Nephron (organoid): Measurements from ENCODE around the gene SEC23B.

Experiments
- H3K27ac Mint-ChIP-seq, 3 experiments: 2 replicates each; pipeline ENCODE4 v1.8.0; 2020; ENCODE audit warnings: mixed read lengths in 3 of 3, mild to moderate bottlenecking in 2 of 3, moderate library complexity in 1 of 3
- H3K27me3 Mint-ChIP-seq: 2 replicates; pipeline ENCODE4 v1.8.0; 2021; ENCODE audit warnings: low read depth, mild to moderate bottlenecking, moderate library complexity, mixed read lengths
- H3K36me3 Mint-ChIP-seq: 2 replicates; pipeline ENCODE4 v1.8.0; 2020; ENCODE audit warnings: low read depth, mixed read lengths
- H3K4me1 Mint-ChIP-seq: 2 replicates; pipeline ENCODE4 v1.8.0; 2020; ENCODE audit warnings: mixed read lengths
- H3K4me3 Mint-ChIP-seq, 3 experiments: 2 replicates each; pipeline ENCODE4 v1.8.0; 2020; ENCODE audit warnings: mild to moderate bottlenecking in 3 of 3, mixed read lengths in 3 of 3, moderate library complexity in 2 of 3
- H3K9me3 Mint-ChIP-seq: 2 replicates; pipeline ENCODE4 v1.8.0; 2020; ENCODE audit warnings: mixed read lengths
- TF ChIP-seq, protein P1 (sequence below), 3 experiments: fragments of 200-600 bp; sonication (generic); IDR thresholded peaks; one replicate each; pipeline ENCODE4 v1.5.0; 2021; ENCODE audit warnings: antibody characterized with exemption in 3 of 3; ENCODE audit not compliant: unreplicated experiment in 3 of 3

The SEC23B gene

DNA sequence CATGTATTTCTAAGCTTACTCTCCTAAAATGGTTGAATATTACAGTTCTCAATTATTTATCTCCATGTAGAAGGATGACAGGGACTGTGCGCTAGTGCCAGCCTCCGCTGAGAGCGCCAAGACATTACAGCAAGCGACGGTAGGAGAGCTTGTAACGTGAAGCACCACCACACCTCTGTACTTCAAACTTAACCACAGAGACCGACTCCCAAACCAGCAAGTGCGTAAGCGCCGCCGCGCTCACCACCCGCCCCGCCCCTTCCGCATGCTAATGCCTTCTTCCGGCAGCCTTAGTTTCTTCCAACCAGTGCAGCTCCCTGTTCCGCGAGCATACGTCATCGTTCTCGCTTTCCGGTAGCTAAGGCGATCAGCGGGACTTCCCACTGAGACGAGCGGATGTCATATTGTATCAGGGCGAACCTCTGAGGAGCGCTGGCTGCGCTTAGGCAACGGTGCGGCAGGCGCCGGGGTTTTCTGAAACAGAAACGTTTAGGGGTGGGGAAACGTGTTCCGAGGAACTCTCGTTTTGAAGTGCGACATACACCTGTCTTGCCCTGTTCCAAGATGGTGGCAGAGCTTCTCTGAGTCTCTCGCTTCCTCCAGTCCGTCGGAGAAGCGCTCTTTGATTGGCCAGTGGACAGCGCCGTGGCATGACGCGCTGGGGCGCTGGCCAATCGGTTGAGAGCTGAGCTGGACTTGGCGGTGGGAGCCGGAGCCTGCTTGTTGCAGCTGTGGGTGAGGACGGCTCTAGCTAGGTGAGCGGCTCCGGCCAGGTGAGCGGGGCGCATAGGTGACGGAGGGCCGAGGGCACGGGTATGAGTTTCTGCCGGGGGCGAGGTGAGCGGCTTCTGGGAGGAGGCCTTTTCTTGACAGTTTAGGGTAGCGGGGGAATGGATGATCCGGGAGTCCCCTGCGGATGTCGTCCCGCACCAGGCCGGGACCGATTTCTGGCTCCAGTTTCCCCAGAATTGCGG lies at the start of gene SEC23B:
TSS of gene SEC23B (plus strand) at position 723 of the 974 bp plus-strand sequence. CDS start 2,896 bp downstream, outside the sequence.
- H3K36me3 Mint-ChIP-seq = peaks cover 22% of the 10 kb centered on the region
- peak within 1 kb of the TSS; percentile 99 to 100 (median 100) for H3K4me3 Mint-ChIP-seq
- H3K27me3 Mint-ChIP-seq = peaks cover 3% of the 10 kb centered on the region
- H3K4me1 Mint-ChIP-seq = peaks cover 25% of the 10 kb centered on the region
- TF ChIP-seq, protein P1, sequence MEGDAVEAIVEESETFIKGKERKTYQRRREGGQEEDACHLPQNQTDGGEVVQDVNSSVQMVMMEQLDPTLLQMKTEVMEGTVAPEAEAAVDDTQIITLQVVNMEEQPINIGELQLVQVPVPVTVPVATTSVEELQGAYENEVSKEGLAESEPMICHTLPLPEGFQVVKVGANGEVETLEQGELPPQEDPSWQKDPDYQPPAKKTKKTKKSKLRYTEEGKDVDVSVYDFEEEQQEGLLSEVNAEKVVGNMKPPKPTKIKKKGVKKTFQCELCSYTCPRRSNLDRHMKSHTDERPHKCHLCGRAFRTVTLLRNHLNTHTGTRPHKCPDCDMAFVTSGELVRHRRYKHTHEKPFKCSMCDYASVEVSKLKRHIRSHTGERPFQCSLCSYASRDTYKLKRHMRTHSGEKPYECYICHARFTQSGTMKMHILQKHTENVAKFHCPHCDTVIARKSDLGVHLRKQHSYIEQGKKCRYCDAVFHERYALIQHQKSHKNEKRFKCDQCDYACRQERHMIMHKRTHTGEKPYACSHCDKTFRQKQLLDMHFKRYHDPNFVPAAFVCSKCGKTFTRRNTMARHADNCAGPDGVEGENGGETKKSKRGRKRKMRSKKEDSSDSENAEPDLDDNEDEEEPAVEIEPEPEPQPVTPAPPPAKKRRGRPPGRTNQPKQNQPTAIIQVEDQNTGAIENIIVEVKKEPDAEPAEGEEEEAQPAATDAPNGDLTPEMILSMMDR (IDR thresholded peaks at IDR 0.05; ENCODE audit: unreplicated experiment in 3 of 3) = no peak
- H3K9me3 Mint-ChIP-seq = no peaks in the 10 kb centered on the region
- H3K27ac Mint-ChIP-seq = peak within 1 kb of the TSS; percentile 98 to 100 (median 100)

DNA sequence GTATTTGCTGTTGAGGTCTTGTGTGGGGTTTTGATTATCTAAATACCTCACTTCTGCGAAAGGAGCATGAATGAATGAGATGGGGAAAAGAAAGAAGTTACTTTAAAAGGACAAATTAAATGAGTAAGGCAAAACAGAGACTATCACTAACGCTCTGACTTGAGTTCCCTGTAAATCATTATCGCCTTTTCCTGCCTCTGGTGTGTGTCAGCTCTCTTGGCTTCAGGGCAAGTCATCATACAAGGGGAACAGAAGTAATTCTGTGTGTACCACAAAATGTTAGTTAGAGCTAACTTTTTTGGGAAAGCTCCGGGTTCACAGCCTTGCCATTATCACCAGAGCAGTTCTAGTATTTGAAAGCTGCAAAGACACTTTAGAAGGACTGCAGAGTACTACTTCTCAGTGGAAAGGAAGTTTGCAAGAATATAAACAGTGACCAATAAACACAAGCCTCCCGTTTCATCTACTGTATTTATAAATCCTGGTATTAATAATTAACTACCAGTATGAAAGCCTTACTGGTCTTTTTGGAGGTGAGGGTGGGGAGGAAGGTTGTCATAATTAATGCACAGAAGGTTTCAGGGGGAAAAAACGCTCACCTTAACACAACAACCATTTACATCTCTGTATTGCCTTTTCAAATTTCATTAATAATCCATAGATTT lies 42.1 kb upstream of the SEC23B start:
- Mint-ChIP-seq H3K27ac (peak overlapping the region; percentile 100), H3K4me3 (peak overlapping the region; percentile 92 to 98 (median 98)), H3K9me3 (no peaks in the 10 kb centered on the region), H3K36me3 (peaks cover under 1% of the 10 kb centered on the region), H3K4me1 (peaks cover 23% of the 10 kb centered on the region), H3K27me3 (no peaks in the 10 kb centered on the region)
- TF ChIP-seq, protein P1 (IDR thresholded peaks at IDR 0.05; ENCODE audit: unreplicated experiment in 3 of 3) = no peak

DNA sequence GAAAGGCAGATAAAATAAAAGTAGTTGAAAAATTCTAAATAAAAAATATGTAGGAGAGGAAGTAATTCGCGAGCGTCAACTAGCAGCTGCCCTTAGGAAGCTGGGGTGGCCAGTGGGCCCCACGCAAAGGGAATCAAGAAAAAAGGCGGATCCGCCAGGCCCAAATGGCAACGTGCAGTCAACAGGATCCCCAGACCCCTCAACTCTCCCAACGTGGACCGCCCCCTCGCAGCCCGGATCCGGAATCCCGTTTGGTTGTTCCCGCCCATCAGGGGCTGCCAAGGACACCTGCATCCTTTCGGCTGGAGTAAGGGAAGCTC lies 41.2 kb upstream of the SEC23B start:
- Mint-ChIP-seq H3K27ac (peak overlapping the region; percentile 100), H3K27me3 (no peaks in the 10 kb centered on the region), H3K36me3 (peaks cover 4% of the 10 kb centered on the region), H3K4me1 (peaks cover 23% of the 10 kb centered on the region), H3K9me3 (no peaks in the 10 kb centered on the region), H3K4me3 (peak overlapping the region; percentile 92 to 98 (median 98))
- TF ChIP-seq, protein P1 (IDR thresholded peaks at IDR 0.05; ENCODE audit: unreplicated experiment in 3 of 3) = no peak

DNA sequence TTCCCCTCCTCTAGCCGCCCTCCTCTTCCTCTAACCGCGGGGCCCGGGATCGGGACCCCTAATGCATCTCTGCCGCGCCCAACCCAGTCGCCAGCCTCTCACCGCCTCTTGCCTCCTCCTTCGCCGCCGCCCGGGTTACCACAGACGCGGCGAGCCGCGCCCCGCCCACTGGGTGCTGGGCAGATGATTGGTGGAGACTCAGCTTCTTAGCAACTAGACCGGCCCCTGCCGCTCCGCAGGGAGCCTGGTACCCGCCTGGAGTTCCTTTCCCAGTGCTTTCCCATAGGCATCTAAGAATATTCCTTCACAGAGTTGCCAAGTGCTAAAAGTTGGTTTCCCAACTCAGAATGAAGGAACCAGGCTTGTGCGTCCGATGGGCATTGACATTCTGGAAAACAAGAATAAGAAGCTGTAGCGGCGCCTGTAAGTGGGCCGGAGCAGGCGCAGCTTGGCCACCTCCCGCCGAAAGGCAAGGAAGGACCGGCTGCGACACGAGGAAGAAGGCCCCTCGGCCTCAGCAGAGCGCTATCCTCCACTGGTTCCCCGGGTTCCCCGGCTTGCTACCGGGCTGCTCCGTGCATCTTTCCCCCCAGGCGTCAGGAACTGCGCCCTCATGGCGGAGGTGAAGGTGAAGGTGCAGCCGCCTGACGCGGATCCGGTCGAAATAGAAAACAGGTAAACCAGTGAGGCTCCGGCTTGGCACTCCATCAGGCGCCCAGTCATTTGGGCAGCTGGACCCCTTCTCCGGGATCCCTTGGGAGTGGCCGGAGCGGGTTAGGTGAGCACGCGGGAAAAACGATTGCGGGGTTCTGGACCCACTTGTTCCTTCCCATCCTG lies 40.6 kb upstream of the SEC23B start, which contains the start of the genes DZANK1 and POLR3F:
TSS of gene DZANK1 (minus strand) at position 137 of the 837 bp plus-strand sequence. CDS start 1,672 bp downstream, outside the sequence.
TSS of gene POLR3F (plus strand) at position 497 of the 837 bp plus-strand sequence. CDS start at position 614, 117 bp downstream.
- Mint-ChIP-seq H3K27me3 (no peaks in the 10 kb centered on the region), H3K4me1 (peaks cover 23% of the 10 kb centered on the region), H3K27ac (peak within 1 kb of the TSS; percentile 100), H3K9me3 (no peaks in the 10 kb centered on the region), H3K4me3 (peak within 1 kb of the TSS; percentile 92 to 98 (median 98)), H3K36me3 (peaks cover 4% of the 10 kb centered on the region)
- TF ChIP-seq, protein P1 (IDR thresholded peaks at IDR 0.05; ENCODE audit: unreplicated experiment in 3 of 3) = no peak

DNA sequence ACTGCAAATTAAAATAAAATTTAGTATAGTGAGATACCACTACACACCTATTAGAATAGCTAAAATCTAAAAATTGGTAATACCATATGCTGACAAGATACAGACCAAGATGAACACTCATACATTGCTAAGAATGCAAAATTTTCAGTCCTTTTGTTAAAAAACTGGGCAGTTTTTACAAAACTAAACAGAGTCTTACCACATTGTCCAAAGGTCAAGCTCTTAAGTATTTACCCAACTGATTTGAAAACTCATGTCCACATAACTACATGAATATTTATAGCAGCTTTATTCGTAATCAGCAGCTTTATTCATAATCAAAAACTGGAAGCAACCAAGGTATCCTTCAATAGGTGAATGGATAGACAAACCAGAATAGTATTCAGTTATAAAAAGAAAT lies 30.5 kb upstream of the SEC23B start:
- no peaks in the 10 kb centered on the region for H3K27me3 Mint-ChIP-seq
- H3K27ac Mint-ChIP-seq = no peak overlapping the region
- no peaks in the 10 kb centered on the region for H3K9me3 Mint-ChIP-seq
- no peaks in the 10 kb centered on the region for H3K4me1 Mint-ChIP-seq
- H3K4me3 Mint-ChIP-seq = no peak overlapping the region
- H3K36me3 Mint-ChIP-seq = peaks cover 48% of the 10 kb centered on the region
- TF ChIP-seq, protein P1 (IDR thresholded peaks at IDR 0.05; ENCODE audit: unreplicated experiment in 3 of 3) = no peak
